ENCODE data around the gene SHROOM1.

DNA sequence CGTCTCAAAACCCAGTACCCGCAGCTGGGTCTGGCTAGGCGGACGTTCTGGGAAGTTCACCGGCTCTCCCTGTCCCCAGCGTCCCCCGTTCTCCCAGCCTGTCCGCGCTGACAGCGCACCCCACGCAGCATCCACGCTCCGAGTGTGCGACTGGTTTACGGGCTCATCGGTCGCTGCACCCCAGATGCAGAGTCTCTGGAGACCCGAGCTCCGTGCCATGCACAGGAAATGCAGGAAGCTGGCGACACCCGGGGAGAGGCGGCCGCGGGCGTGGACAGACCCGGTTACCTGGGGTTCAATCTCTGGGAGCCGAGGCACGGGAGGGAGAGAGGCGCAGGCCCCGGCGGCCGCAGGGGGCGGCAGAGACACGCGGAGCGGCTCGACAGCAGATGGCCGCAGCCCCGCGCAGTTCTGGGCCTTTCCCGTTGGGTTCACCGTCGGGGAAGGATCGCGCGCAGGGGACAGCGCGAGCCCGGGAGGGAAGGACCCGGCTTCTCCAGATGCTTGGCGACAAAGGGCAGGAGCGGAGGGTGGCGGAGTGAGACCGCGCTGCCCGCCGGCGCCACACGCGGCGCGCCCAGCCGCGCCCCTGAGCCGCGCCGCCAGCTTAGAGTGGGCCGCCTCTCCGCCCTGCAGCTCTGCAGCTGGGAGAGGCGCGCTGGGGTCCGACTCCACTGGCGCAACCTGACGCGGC is 558 bp downstream of the SHROOM1 start:
- TF ChIP-seq, protein P1, sequence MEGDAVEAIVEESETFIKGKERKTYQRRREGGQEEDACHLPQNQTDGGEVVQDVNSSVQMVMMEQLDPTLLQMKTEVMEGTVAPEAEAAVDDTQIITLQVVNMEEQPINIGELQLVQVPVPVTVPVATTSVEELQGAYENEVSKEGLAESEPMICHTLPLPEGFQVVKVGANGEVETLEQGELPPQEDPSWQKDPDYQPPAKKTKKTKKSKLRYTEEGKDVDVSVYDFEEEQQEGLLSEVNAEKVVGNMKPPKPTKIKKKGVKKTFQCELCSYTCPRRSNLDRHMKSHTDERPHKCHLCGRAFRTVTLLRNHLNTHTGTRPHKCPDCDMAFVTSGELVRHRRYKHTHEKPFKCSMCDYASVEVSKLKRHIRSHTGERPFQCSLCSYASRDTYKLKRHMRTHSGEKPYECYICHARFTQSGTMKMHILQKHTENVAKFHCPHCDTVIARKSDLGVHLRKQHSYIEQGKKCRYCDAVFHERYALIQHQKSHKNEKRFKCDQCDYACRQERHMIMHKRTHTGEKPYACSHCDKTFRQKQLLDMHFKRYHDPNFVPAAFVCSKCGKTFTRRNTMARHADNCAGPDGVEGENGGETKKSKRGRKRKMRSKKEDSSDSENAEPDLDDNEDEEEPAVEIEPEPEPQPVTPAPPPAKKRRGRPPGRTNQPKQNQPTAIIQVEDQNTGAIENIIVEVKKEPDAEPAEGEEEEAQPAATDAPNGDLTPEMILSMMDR (IDR thresholded peaks at IDR 0.05), result peak in 3 of 4 experiments; percentile 84 to 97 (median 84)
- TF ChIP-seq POLR2A (IDR thresholded peaks at IDR 0.05) (no peak), POLR2AphosphoS5 (IDR thresholded peaks at IDR 0.05) (peak; percentile 34)
